ENCODE data around the gene AP4S1.
"Not testable (repeated sequence)": the region's sequence is repeated elsewhere in the genome, so short reads cannot be mapped to it uniquely, and the experiment has no call there.

AP4S1 gene

DNA sequence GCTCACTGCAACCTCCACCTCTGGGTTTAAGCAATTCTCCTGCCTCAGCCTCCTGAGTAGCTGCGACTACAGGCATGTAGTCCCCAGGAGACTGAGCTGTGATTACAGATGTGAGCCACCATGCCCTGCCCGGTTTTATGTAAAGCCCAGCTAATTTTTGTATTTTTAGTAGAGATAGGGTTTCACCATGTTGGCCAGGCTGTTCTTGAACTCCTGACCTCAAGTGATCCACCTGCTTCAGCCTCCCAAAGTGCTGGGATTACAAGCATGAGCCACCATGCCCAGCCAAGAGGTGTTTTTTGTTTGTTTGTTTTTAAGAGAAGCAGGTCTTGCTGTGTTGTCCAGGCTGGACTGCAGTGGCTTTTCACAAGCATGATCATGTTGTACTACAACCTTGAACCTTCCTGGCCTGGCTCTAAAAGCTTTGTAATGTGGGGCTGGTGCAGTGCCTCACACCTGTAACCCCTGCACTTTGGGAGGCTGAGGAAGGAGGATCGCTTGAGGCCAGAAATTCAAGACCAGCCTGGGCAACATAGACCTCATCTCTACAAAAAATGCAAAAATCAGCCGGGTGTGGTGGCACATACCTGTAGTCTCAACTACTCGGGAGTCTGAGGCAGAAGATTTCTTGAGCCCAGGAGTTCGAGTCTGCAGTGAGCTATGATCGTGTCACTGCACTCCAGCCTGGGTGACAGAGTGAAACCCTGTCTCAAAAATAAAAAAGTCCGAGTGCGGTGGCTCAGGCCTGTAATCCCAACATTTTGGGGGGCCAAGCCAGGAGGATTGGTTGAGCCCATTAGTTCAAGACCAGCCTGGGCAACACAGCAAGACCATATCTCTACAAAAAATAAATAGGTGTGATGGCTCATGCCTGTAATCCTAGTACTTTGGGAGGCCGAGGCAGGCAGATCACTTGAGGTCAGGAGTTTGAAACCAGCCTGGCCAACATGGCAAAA, 68.7 kb downstream of the AP4S1 start:
- H3K9me3 ChIP-seq (ENCODE audit: insufficient read depth, low read depth, low read length); H3K4me3 ChIP-seq (ENCODE audit: low read length); H3K27me3 ChIP-seq (ENCODE audit: insufficient read depth, low read length); H3K9ac ChIP-seq (ENCODE audit: low read depth, low read length); H3K4me1 ChIP-seq (ENCODE audit: insufficient read depth, low read length); H3K27ac ChIP-seq (ENCODE audit: low read length): not testable (repeated sequence)
- H3K36me3 ChIP-seq (ENCODE audit: insufficient read depth, low read depth, low read length): peaks cover 18% of the 10 kb centered on the region

DNA sequence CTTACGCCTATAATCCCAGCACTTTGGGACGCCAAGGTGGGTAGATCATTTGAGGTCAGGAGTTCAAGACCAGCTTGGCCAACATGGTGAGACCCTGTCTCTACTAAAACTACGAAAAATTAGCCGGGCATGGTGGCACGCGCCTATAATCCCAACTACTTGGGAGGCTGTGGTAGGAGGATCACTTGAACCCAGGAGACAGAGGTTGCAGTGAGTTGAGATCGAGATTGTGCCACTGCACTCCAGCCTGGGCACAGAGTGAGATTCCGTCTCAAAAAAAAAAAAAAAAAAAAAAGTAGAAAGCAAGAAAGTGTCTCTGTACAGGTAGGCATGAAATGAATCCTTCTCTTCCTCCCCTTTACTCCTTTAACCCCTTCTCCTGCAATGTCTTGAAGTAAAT, 70.4 kb downstream of the AP4S1 start:
- not testable (repeated sequence) for H3K4me3 ChIP-seq (ENCODE audit: low read length); H3K27ac ChIP-seq (ENCODE audit: low read length); H3K4me1 ChIP-seq (ENCODE audit: insufficient read depth, low read length); H3K9me3 ChIP-seq (ENCODE audit: insufficient read depth, low read depth, low read length); H3K9ac ChIP-seq (ENCODE audit: low read depth, low read length); H3K27me3 ChIP-seq (ENCODE audit: insufficient read depth, low read length)
- H3K36me3 ChIP-seq (ENCODE audit: insufficient read depth, low read depth, low read length): peaks cover 35% of the 10 kb centered on the region

- H3K4me3 ChIP-seq (ENCODE audit: low read length): no peak overlapping the region
- no peak overlapping the region for H3K27ac ChIP-seq (ENCODE audit: low read length)
- H3K9ac ChIP-seq (ENCODE audit: low read depth, low read length): no peak overlapping the region
These were observed 70.8 kb downstream of the AP4S1 start for GRCh38 chr14:31096255-31096654.

GRCh38 chr14:31097081-31097480, 71.6 kb downstream of the AP4S1 start:
- Histone ChIP-seq H3K36me3 (ENCODE audit: insufficient read depth, low read depth, low read length) (peaks cover 47% of the 10 kb centered on the region), H3K27me3 (ENCODE audit: insufficient read depth, low read length) (no peaks in the 10 kb centered on the region), H3K9ac (ENCODE audit: low read depth, low read length) (no peak overlapping the region), H3K4me3 (ENCODE audit: low read length) (no peak overlapping the region), H3K9me3 (ENCODE audit: insufficient read depth, low read depth, low read length) (no peaks in the 10 kb centered on the region), H3K27ac (ENCODE audit: low read length) (no peak overlapping the region), H3K4me1 (ENCODE audit: insufficient read depth, low read length) (no peaks in the 10 kb centered on the region)

More at GRCh38 chr14:31096255-31096654, 70.8 kb downstream of the AP4S1 start:
- H3K4me1 ChIP-seq (ENCODE audit: insufficient read depth, low read length): no peaks in the 10 kb centered on the region
- H3K9me3 ChIP-seq (ENCODE audit: insufficient read depth, low read depth, low read length): no peaks in the 10 kb centered on the region
- peaks cover 39% of the 10 kb centered on the region for H3K36me3 ChIP-seq (ENCODE audit: insufficient read depth, low read depth, low read length)
- no peaks in the 10 kb centered on the region for H3K27me3 ChIP-seq (ENCODE audit: insufficient read depth, low read length)

DNA sequence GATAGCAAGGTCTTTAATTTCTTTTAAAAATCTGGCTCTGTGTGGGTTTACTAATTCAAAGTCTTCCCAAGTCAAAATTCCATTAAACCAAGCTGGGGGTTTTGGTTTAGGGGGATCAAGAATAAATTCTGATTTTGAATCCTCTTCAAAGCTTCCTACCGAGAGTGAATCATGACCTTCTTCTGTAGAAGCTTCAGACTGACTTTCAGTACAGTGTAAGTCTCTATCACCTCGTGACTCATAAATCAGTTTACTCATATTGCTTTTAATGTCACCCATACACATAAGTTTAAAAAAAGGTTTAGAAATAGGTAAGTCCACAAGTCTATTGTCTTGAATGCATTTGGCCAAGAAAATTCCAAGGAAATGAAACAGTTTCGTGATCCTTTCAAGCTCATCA, 81.3 kb downstream of the AP4S1 start:
- no peak overlapping the region for H3K27ac ChIP-seq (ENCODE audit: low read length)
- H3K9ac ChIP-seq (ENCODE audit: low read depth, low read length): no peak overlapping the region
- no peaks in the 10 kb centered on the region for H3K4me1 ChIP-seq (ENCODE audit: insufficient read depth, low read length)
- H3K4me3 ChIP-seq (ENCODE audit: low read length): no peak overlapping the region
- H3K36me3 ChIP-seq (ENCODE audit: insufficient read depth, low read depth, low read length): peaks cover 99% of the 10 kb centered on the region
- H3K9me3 ChIP-seq (ENCODE audit: insufficient read depth, low read depth, low read length): no peaks in the 10 kb centered on the region
- no peaks in the 10 kb centered on the region for H3K27me3 ChIP-seq (ENCODE audit: insufficient read depth, low read length)

DNA sequence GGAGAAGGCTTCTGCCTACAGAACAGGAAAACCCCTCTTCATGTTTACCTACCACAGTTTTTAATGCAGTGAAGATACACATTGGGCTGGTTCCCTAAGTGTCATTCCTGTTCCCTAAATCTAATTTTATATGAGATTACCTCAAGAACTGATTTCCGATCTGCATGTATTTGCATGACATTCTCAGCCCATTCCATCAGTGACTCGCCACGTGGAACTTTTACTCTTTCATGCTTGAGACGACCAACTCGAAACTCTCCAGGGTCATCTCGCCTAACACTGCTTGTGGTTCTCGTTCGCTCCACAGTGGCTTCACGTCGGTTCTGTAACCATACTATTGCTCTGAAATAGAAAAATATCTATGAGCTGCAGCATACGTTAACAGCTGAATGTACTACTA, 83.8 kb downstream of the AP4S1 start:
- H3K27ac ChIP-seq (ENCODE audit: low read length): no peak overlapping the region
- no peaks in the 10 kb centered on the region for H3K27me3 ChIP-seq (ENCODE audit: insufficient read depth, low read length)
- no peak overlapping the region for H3K9ac ChIP-seq (ENCODE audit: low read depth, low read length)
- H3K36me3 ChIP-seq (ENCODE audit: insufficient read depth, low read depth, low read length): peaks cover 98% of the 10 kb centered on the region
- no peaks in the 10 kb centered on the region for H3K4me1 ChIP-seq (ENCODE audit: insufficient read depth, low read length)
- no peak overlapping the region for H3K4me3 ChIP-seq (ENCODE audit: low read length)
- no peaks in the 10 kb centered on the region for H3K9me3 ChIP-seq (ENCODE audit: insufficient read depth, low read depth, low read length)

DNA sequence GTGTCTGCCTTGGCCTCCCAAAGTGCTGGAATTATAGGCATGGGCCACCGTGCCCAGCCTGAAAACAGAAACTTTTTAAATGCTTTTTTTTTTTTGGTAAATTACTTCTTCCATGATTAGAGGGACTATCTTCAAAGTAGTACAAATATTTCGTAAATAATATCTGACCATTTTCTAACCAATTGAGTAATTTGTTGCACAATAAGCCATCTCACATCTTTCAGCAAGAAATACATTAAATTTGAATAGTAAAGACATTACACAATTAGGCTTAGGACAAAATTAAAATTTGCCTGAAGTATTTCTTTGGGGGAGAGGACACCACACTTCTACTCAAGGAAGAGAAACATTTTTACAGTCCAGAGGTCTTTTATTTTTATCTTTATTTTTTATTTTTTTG, 85.4 kb downstream of the AP4S1 start:
- H3K4me3 ChIP-seq (ENCODE audit: low read length): no peak overlapping the region
- peaks cover 97% of the 10 kb centered on the region for H3K36me3 ChIP-seq (ENCODE audit: insufficient read depth, low read depth, low read length)
- H3K27me3 ChIP-seq (ENCODE audit: insufficient read depth, low read length): no peaks in the 10 kb centered on the region
- no peak overlapping the region for H3K9ac ChIP-seq (ENCODE audit: low read depth, low read length)
- H3K27ac ChIP-seq (ENCODE audit: low read length): no peak overlapping the region
- H3K9me3 ChIP-seq (ENCODE audit: insufficient read depth, low read depth, low read length): no peaks in the 10 kb centered on the region
- no peaks in the 10 kb centered on the region for H3K4me1 ChIP-seq (ENCODE audit: insufficient read depth, low read length)

GRCh38 chr14:31113794-31114193, 88.3 kb downstream of the AP4S1 start:
- H3K4me1 ChIP-seq (ENCODE audit: insufficient read depth, low read length): no peaks in the 10 kb centered on the region
- no peaks in the 10 kb centered on the region for H3K27me3 ChIP-seq (ENCODE audit: insufficient read depth, low read length)
- peaks cover 97% of the 10 kb centered on the region for H3K36me3 ChIP-seq (ENCODE audit: insufficient read depth, low read depth, low read length)
- no peaks in the 10 kb centered on the region for H3K9me3 ChIP-seq (ENCODE audit: insufficient read depth, low read depth, low read length)
- no peak overlapping the region for H3K27ac ChIP-seq (ENCODE audit: low read length)
- no peak overlapping the region for H3K4me3 ChIP-seq (ENCODE audit: low read length)
- H3K9ac ChIP-seq (ENCODE audit: low read depth, low read length): no peak overlapping the region

DNA sequence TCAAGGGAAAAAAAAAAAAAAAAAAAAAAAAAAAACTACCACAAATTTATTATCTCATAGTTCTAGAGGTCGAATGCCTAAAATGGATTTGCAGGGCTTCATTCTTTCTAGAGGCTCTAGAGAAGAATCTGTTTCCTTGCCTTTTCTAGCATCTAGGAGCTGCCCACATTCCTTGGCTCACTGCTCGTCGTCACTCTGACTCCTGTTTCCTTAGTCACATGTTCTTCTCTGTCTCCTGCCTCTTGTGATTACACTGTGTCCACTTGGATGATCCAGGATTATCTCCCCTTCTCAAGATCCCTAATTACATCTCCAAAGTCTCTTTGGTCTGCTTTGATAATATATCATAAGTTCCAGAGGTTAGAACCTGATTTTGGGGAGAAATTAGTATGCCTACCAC, 93.4 kb downstream of the AP4S1 start:
- Histone ChIP-seq H3K4me1 (ENCODE audit: insufficient read depth, low read length) (peaks cover 17% of the 10 kb centered on the region; the same call in 1 of the 2 replicates), H3K27ac (ENCODE audit: low read length) (no peak overlapping the region), H3K9me3 (ENCODE audit: insufficient read depth, low read depth, low read length) (no peaks in the 10 kb centered on the region), H3K36me3 (ENCODE audit: insufficient read depth, low read depth, low read length) (peaks cover 86% of the 10 kb centered on the region), H3K9ac (ENCODE audit: low read depth, low read length) (no peak overlapping the region), H3K4me3 (ENCODE audit: low read length) (no peak overlapping the region), H3K27me3 (ENCODE audit: insufficient read depth, low read length) (no peaks in the 10 kb centered on the region)

DNA sequence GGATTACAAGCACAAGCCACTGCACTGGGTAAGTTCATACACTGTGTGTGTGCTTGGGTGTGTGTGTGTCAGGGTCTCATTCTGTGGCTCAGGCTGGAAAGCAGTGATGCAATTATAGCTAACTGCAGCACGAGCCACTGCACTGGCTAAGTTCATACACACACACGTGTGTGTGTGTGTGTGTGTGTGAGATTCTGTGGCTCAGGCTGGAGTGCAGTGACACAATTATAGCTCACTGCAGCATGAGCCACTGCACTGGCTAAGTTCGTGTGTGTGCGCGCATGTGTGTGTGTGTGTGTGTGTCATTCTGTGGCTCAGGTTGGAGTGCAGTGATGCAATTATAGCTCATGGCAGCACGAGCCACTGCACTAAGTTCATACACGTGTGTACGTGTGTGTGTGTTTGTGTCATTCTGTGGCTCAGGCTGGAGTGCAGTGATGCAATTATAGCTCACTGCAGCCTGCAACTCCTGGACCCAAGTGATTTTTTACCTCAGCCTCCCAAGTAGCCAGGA, 96.7 kb downstream of the AP4S1 start:
- Histone ChIP-seq H3K36me3 (ENCODE audit: insufficient read depth, low read depth, low read length) (peaks cover 65% of the 10 kb centered on the region), H3K27ac (ENCODE audit: low read length) (no peak overlapping the region), H3K9ac (ENCODE audit: low read depth, low read length) (no peak overlapping the region), H3K4me3 (ENCODE audit: low read length) (no peak overlapping the region), H3K27me3 (ENCODE audit: insufficient read depth, low read length) (no peaks in the 10 kb centered on the region), H3K4me1 (ENCODE audit: insufficient read depth, low read length) (peaks cover 22% of the 10 kb centered on the region), H3K9me3 (ENCODE audit: insufficient read depth, low read depth, low read length) (no peaks in the 10 kb centered on the region)

DNA sequence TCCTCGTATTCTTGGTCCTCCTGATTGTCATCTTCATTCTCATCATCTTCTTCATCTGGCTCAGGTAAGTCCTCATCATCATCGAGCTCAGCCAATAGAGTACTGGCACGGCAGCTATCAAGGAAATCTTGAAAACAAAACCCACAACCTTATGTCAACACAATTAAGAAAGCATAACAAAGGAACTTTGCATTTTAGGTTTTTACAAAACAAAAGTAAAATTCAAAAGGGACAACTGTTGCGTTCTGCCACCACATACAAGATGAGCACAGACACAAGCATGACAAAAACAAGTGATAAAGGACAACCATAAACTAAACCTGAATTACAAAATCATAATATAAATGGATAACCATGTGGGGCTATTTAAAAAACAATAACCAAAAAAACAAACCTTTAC, 97.5 kb downstream of the AP4S1 start:
- no peaks in the 10 kb centered on the region for H3K27me3 ChIP-seq (ENCODE audit: insufficient read depth, low read length)
- no peaks in the 10 kb centered on the region for H3K9me3 ChIP-seq (ENCODE audit: insufficient read depth, low read depth, low read length)
- peaks cover 64% of the 10 kb centered on the region for H3K36me3 ChIP-seq (ENCODE audit: insufficient read depth, low read depth, low read length)
- H3K4me1 ChIP-seq (ENCODE audit: insufficient read depth, low read length): peaks cover 22% of the 10 kb centered on the region
- no peak overlapping the region for H3K9ac ChIP-seq (ENCODE audit: low read depth, low read length)
- no peak overlapping the region for H3K27ac ChIP-seq (ENCODE audit: low read length)
- H3K4me3 ChIP-seq (ENCODE audit: low read length): peak overlapping the region; percentile 20; the same call in 1 of the 2 replicates

DNA sequence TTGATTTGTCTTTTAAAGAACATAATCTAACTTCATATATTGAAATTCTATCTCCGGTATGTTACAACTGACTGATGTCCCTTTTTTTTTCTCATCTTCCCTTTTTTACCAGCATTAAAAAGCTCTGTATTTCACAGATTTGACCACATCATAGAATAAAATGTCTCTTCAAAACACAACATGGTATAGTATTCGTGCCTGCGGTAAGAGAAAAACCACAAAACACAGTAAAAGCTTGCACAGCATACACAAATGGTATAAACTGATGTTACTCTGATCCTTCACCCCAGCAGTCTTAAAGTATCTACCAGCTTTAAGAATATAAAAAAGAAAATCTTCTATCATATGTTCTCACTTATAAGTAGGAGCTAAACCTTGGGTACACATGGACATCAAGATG, 98.7 kb downstream of the AP4S1 start:
- Histone ChIP-seq H3K9me3 (ENCODE audit: insufficient read depth, low read depth, low read length) (no peaks in the 10 kb centered on the region), H3K9ac (ENCODE audit: low read depth, low read length) (no peak overlapping the region), H3K27ac (ENCODE audit: low read length) (no peak overlapping the region), H3K4me3 (ENCODE audit: low read length) (no peak overlapping the region), H3K27me3 (ENCODE audit: insufficient read depth, low read length) (no peaks in the 10 kb centered on the region), H3K36me3 (ENCODE audit: insufficient read depth, low read depth, low read length) (peaks cover 65% of the 10 kb centered on the region), H3K4me1 (ENCODE audit: insufficient read depth, low read length) (peaks cover 22% of the 10 kb centered on the region)

Data from iPS-20b (cell line).